Heart left ventricle (tissue), 16 donors: ENCODE measurements around the gene ATP6V0A1. TPM values are rescaled to one million over a fixed set of nuclear protein-coding genes. Genes with fewer than 3 reads are reported as not detected.
"Not testable (repeated sequence)": the region's sequence is repeated elsewhere in the genome, so short reads cannot be mapped to it uniquely, and the experiment has no call there.

Source experiments
- ATAC-seq, 4 donors: fragments of 200-7000 bp; cut with Tn5 transposase; one replicate each; pipeline ENCODE4 v1.9.1; 2020 to 2022; ENCODE audit warnings: moderate library complexity in 4 of 4, mild to moderate bottlenecking in 3 of 4, moderate number of reproducible peaks in 1 of 4
- DNase-seq, 5 donors: peaks; one replicate each; pipeline ENCODE4 v3.0.0-alpha.2; 2020
- H3K27ac ChIP-seq, 12 donors: fragments of 200-600 bp; sonication (generic) in 4 of 12; one replicate each; pipeline versions ENCODE4 v1.5.0 to v1.8.0; 2016 to 2022; ENCODE audit warnings: mild to moderate bottlenecking in 2 of 12
- H3K27me3 ChIP-seq, 9 donors: fragments of 200-600 bp; sonication (generic) in 2 of 9; one replicate each; pipeline versions ENCODE4 v1.5.1 to v1.8.0; 2016 to 2022; ENCODE audit warnings: mild to moderate bottlenecking in 3 of 9
- H3K36me3 ChIP-seq, 9 donors: fragments of 200-600 bp; sonication (generic) in 2 of 9; one replicate each; pipeline versions ENCODE4 v1.5.0 to v1.8.0; 2018 to 2022; ENCODE audit warnings: mild to moderate bottlenecking in 2 of 9
- H3K4me1 ChIP-seq, 12 donors: fragments of 200-600 bp; sonication (generic) in 4 of 12; one replicate each; pipeline versions ENCODE4 v1.5.0 to v1.8.0; 2016 to 2022; ENCODE audit warnings: mild to moderate bottlenecking in 3 of 12
- H3K4me3 ChIP-seq, 12 donors: fragments of 200-600 bp; sonication (generic) in 4 of 12; one replicate each; pipeline versions ENCODE4 v1.5.0 to v1.8.0; 2017 to 2022; ENCODE audit warnings: mild to moderate bottlenecking in 9 of 12, moderate library complexity in 4 of 12
- H3K9me3 ChIP-seq, 12 donors: fragments of 200-600 bp; sonication (generic) in 4 of 12; one replicate each; pipeline versions ENCODE4 v1.5.0 to v1.8.0; 2016 to 2022; ENCODE audit warnings: mild to moderate bottlenecking in 1 of 12
- CTCF ChIP-seq, 12 donors: fragments of 200-600 bp; sonication (generic) in 4 of 12; IDR thresholded peaks; one replicate each; pipeline versions ENCODE4 v1.5.0 to v1.8.0; 2018 to 2022; ENCODE audit warnings: antibody characterized with exemption in 12 of 12, mild to moderate bottlenecking in 5 of 12
- POLR2A ChIP-seq, 2 donors: fragments of 450-650 bp; IDR thresholded peaks; one replicate each; pipeline ENCODE4 v1.6.1; 2017; ENCODE audit warnings: antibody characterized with exemption in 2 of 2, mild to moderate bottlenecking in 2 of 2, moderate library complexity in 2 of 2
- WGBS, 4 donors: extraction: QIAGEN DNeasy Blood & Tissue Kit in 2 of 4; methylation state at CpG; one replicate each; pipeline versions ENCODE4 v1.1.5 to v1.1.7; 2013 to 2018; 5-methylcytosine and 5-hydroxymethylcytosine counted together
- intact Hi-C, 10 donors: fragments of 100-400 bp; cut with DNase I; formaldehyde crosslinking; loops; one replicate each; pipeline versions ENCODE4 v1.11.1 to v1.14.2; 2022
- polyA plus RNA-seq, 2 donors: library from polyadenylated mRNA; stranded (reverse); fragments of 200-250 nt; gene quantifications; one replicate each; pipeline ENCODE4 v1.2.3, GENCODE V29; 2013
- total RNA-seq, 9 donors: library from RNA; depleted of rRNA in 2 of 9; stranded (reverse); fragments of >200 nt in 2 of 9; fragmentation: NEBNext Ultra II Directional in 3 of 9; extraction: Animal tissue kit (Norgen Biotek cat#: 25700) in 3 of 9; gene quantifications; one replicate each; pipeline versions ENCODE4 v1.1.0 to v1.2.4, GENCODE V29; 2016 to 2023
- donor health status: ischemic (EF 13 %, LVEDD 7.1; RV severe dilation, severe dysfunction).
- donor health status: healthy with polysubstance abuse.
- donor health status: DM: no; HTN: yes; CAD: no.
- donor health status: DM: no; HTN: no; CAD: no.
- donor health status: ischemic (EF 25% LVEDD 6.9; RV normal size, moderate dysfunction).
- donor health status: ischemic (EF 25% LVEDD 5.7; RV mildly dilated, moderate dysfunction).
- donor health status: healthy.
- donor health status: DM: yes; HTN: yes; CAD: no.
- donor health status: ischemic (EF 35%, LVEDD 5.7; RV mildly dilated, moderate dysfunction).
- donor health status: nonischemic (EF 11% LVEDD 7.7; RV severe dilation, severe dysfunction).
- donor health status: DM: yes; HTN: yes; CAD: no.
- donor health status: PGD.
- donor health status: ischemic (EF 29% LVEDD 5.4; RV normal size, mild dysfunction).
- donor health status: nonischemic (EF 23%, LVEDD 6.1; RV moderate dilation, normal function).

ATP6V0A1 gene
- total and polyA plus RNA-seq, 11 donors, result 24.3 to 65.9 (median 35.9) TPM

- 35 to 43% (median 38%) methylated on average over 5 of the region's 5 CpGs for WGBS, 4 donors
- ATAC-seq, result peak in 1 of 4 donors; percentile 65
- no peak for DNase-seq
- H3K36me3 ChIP-seq, result no peaks in the 10 kb centered on the region
- H3K4me3 ChIP-seq, result no peak overlapping the region
- no peak for TF ChIP-seq POLR2A (IDR thresholded peaks at IDR 0.05)
- TF ChIP-seq CTCF (IDR thresholded peaks at IDR 0.05), result no peak
- peaks cover 0 to 20% (median 3%) of the 10 kb centered on the region in 12 donors for H3K4me1 ChIP-seq
- peak overlapping the region in 3 of 12 donors; percentile 4 to 58 (median 36) for H3K27ac ChIP-seq
- H3K27me3 ChIP-seq, result no peaks in the 10 kb centered on the region
- no peaks in the 10 kb centered on the region for H3K9me3 ChIP-seq
- intact Hi-C loops, result no loop called here
Measured at GRCh38 chr17:42442196-42442565, 16.5 kb upstream of the ATP6V0A1 start.

GRCh38 chr17:42449176-42449575 is 9.5 kb upstream of the ATP6V0A1 start:
- intact Hi-C loops, DNase-seq, H3K9me3 ChIP-seq, H3K4me3 ChIP-seq, H3K27ac ChIP-seq, ATAC-seq, H3K27me3 ChIP-seq, H3K36me3 ChIP-seq: not testable (repeated sequence)
- WGBS, 4 donors, result 94 to 97% (median 96%) methylated on average over 8 to 23 of the region's 27 CpGs
- peaks cover 0 to 24% (median 0%) of the 10 kb centered on the region in 12 donors for H3K4me1 ChIP-seq

GRCh38 chr17:42449838-42450237 is 8.8 kb upstream of the ATP6V0A1 start:
- ATAC-seq, result not testable (repeated sequence)
- 55% methylated on average over 2 of the region's 2 CpGs; no CpG with 5 or more reads in 3 of the 4 donors for WGBS, 4 donors

GRCh38 chr17:42451270-42451669 is 7.4 kb upstream of the ATP6V0A1 start:
- H3K27me3 ChIP-seq, H3K27ac ChIP-seq, DNase-seq, ATAC-seq, H3K9me3 ChIP-seq, H3K36me3 ChIP-seq, intact Hi-C loops, H3K4me3 ChIP-seq: not testable (repeated sequence)
- peaks cover 0 to 44% (median 2%) of the 10 kb centered on the region in 12 donors for H3K4me1 ChIP-seq
- 73 to 93% (median 87%) methylated on average over 5 of the region's 5 CpGs for WGBS, 4 donors

More at GRCh38 chr17:42449838-42450237, 8.8 kb upstream of the ATP6V0A1 start:
- H3K9me3 ChIP-seq, intact Hi-C loops, H3K4me3 ChIP-seq, H3K36me3 ChIP-seq, DNase-seq, H3K27ac ChIP-seq, H3K27me3 ChIP-seq: not testable (repeated sequence)
- peaks cover 0 to 30% (median 0%) of the 10 kb centered on the region in 12 donors for H3K4me1 ChIP-seq

GRCh38 chr17:42453439-42453838 is 5.2 kb upstream of the ATP6V0A1 start:
- ATAC-seq (no peak), DNase-seq (no peak)
- Histone ChIP-seq H3K36me3 (no peaks in the 10 kb centered on the region), H3K4me3 (no peak overlapping the region), H3K4me1 (peaks cover 0 to 61% (median 13%) of the 10 kb centered on the region in 12 donors), H3K27ac (peak overlapping the region in 1 of 12 donors; percentile 48), H3K9me3 (no peaks in the 10 kb centered on the region), H3K27me3 (no peaks in the 10 kb centered on the region)
- no peak for TF ChIP-seq POLR2A (IDR thresholded peaks at IDR 0.05)
- TF ChIP-seq CTCF (IDR thresholded peaks at IDR 0.05), result no peak
- WGBS, 4 donors, result 44 to 88% (median 73%) methylated on average over 2 of the region's 2 CpGs
- intact Hi-C loops, result no loop called here

- not testable (repeated sequence) for DNase-seq, H3K36me3 ChIP-seq, H3K4me3 ChIP-seq, ATAC-seq, H3K9me3 ChIP-seq, H3K27me3 ChIP-seq
- intact Hi-C loops, result loop anchor here in 8 of 10 donors (5.0 kb wide), 3 partner anchors 33 to 133 kb away; partner anchors contain the start of gene CAVIN1 (in 7 of the 8)
- peak overlapping the region in 1 of 12 donors; percentile 4 for H3K27ac ChIP-seq
- 91 to 96% (median 94%) methylated on average over 6 of the region's 6 CpGs for WGBS, 4 donors
- H3K4me1 ChIP-seq, result peaks cover 0 to 73% (median 15%) of the 10 kb centered on the region in 12 donors
Measured at GRCh38 chr17:42454987-42455386, 3.7 kb upstream of the ATP6V0A1 start.
